H9 (cell line): ENCODE data around the gene ZNF407. TPM values are rescaled to one million over a fixed set of nuclear protein-coding genes. Genes with fewer than 3 reads are reported as not detected.
A peak's percentile ranks its signal among the peaks of the same experiment; 100 is the strongest.

ENCODE experiments used
- DNase-seq: peaks from one replicate; pipeline ENCODE4 v3.0.0-alpha.2; 2017
- H2AFZ ChIP-seq: one replicate; pipeline ENCODE4 v1.6.1; 2013; ENCODE audit warnings: mild to moderate bottlenecking, low read length, control low read depth, moderate library complexity
- H2AK5ac ChIP-seq: 2 replicates; pipeline ENCODE4 v1.6.1; 2013; ENCODE audit warnings: low read length, control low read depth, mixed read lengths; ENCODE audit not compliant: insufficient read length
- H2BK120ac ChIP-seq: one replicate; pipeline ENCODE4 v1.6.1; 2013; ENCODE audit warnings: low read depth, mild to moderate bottlenecking, low read length, control low read depth, inconsistent platforms; ENCODE audit not compliant: poor library complexity, severe bottlenecking
- H2BK12ac ChIP-seq: 2 replicates; pipeline ENCODE4 v1.6.1; 2013; ENCODE audit warnings: low read length, control low read depth, mixed read lengths, low read depth; ENCODE audit not compliant: insufficient read length
- H2BK15ac ChIP-seq: 2 replicates; pipeline ENCODE4 v1.6.1; 2013; ENCODE audit warnings: low read depth, low read length, control low read depth
- H2BK20ac ChIP-seq: one replicate; pipeline ENCODE4 v1.6.1; 2013; ENCODE audit warnings: low read depth, mild to moderate bottlenecking, low read length, control low read depth, inconsistent platforms; ENCODE audit not compliant: poor library complexity, severe bottlenecking
- H2BK5ac ChIP-seq: 2 replicates; pipeline ENCODE4 v1.6.1; 2013; ENCODE audit warnings: low read length, control low read depth, mixed read lengths; ENCODE audit not compliant: insufficient read length
- H3K14ac ChIP-seq: 2 replicates; pipeline ENCODE4 v1.6.1; 2013; ENCODE audit warnings: low read length, control low read depth; ENCODE audit not compliant: insufficient read depth
- H3K18ac ChIP-seq: 2 replicates; pipeline ENCODE4 v1.6.1; 2013; ENCODE audit warnings: low read depth, mild to moderate bottlenecking, mixed read lengths, low read length, control low read depth; ENCODE audit not compliant: insufficient read length
- H3K23ac ChIP-seq: 2 replicates; pipeline ENCODE4 v1.6.1; 2013; ENCODE audit warnings: low read length, control low read depth, mixed read lengths, low read depth; ENCODE audit not compliant: insufficient read length
- H3K23me2 ChIP-seq: 2 replicates; pipeline ENCODE4 v1.6.1; 2013; ENCODE audit warnings: low read depth, mild to moderate bottlenecking, mixed read lengths, low read length, control low read depth; ENCODE audit not compliant: insufficient read length, poor library complexity, severe bottlenecking
- H3K27ac ChIP-seq: 2 replicates; pipeline ENCODE4 v1.5.1; 2013; ENCODE audit warnings: low read length, control low read depth, mixed read lengths, low read depth; ENCODE audit not compliant: insufficient read length
- H3K27me3 ChIP-seq: 2 replicates; pipeline ENCODE4 v1.6.1; 2013; ENCODE audit warnings: low read length, control low read depth, inconsistent platforms; ENCODE audit not compliant: insufficient read depth
- H3K4ac ChIP-seq: 2 replicates; pipeline ENCODE4 v1.6.1; 2013; ENCODE audit warnings: low read depth, mild to moderate bottlenecking, control low read depth, inconsistent platforms, low read length, moderate library complexity
- H3K4me1 ChIP-seq: 2 replicates; pipeline ENCODE4 v1.6.1; 2013; ENCODE audit warnings: low read length, control low read depth, inconsistent platforms; ENCODE audit not compliant: insufficient read depth
- H3K4me2 ChIP-seq: 2 replicates; pipeline ENCODE4 v1.6.1; 2013; ENCODE audit warnings: low read length, control low read depth, mixed read lengths; ENCODE audit not compliant: insufficient read length, insufficient read depth
- H3K56ac ChIP-seq: 2 replicates; pipeline ENCODE4 v1.6.1; 2013; ENCODE audit warnings: low read depth, mild to moderate bottlenecking, mixed read lengths, low read length, control low read depth; ENCODE audit not compliant: insufficient read length
- H3K79me1 ChIP-seq: 2 replicates; pipeline ENCODE4 v1.6.1; 2013; ENCODE audit warnings: low read depth, mild to moderate bottlenecking, moderate library complexity, low read length, control low read depth, inconsistent platforms; ENCODE audit not compliant: insufficient read depth, poor library complexity, severe bottlenecking
- H3K79me2 ChIP-seq: 2 replicates; pipeline ENCODE4 v1.6.1; 2013; ENCODE audit warnings: low read length, control low read depth, inconsistent platforms; ENCODE audit not compliant: insufficient read depth
- H3K9ac ChIP-seq: 2 replicates; pipeline ENCODE4 v1.6.1; 2013; ENCODE audit warnings: low read length, control low read depth, mixed read lengths; ENCODE audit not compliant: insufficient read length; ENCODE audit errors: extremely low read depth
- H3K9me3 ChIP-seq: one replicate; pipeline ENCODE4 v1.6.1; 2013; ENCODE audit warnings: low read depth, low read length, inconsistent platforms; ENCODE audit not compliant: control insufficient read depth
- H3T11ph ChIP-seq: one replicate; pipeline ENCODE4 v1.6.1; 2013; ENCODE audit warnings: mild to moderate bottlenecking, low read length, control low read depth, inconsistent platforms
- H4K20me1 ChIP-seq: one replicate; pipeline ENCODE4 v1.6.1; 2013; ENCODE audit not compliant: control insufficient read depth, insufficient read length, insufficient read depth
- H4K5ac ChIP-seq: 2 replicates; pipeline ENCODE4 v1.6.1; 2013; ENCODE audit warnings: low read depth, mild to moderate bottlenecking, mixed read lengths, low read length, control low read depth; ENCODE audit not compliant: insufficient read length
- H4K8ac ChIP-seq: replicated peaks from 2 replicates; pipeline ENCODE4 v1.6.1; 2013; ENCODE audit warnings: low read length, control low read depth, mixed read lengths, low read depth; ENCODE audit not compliant: insufficient read length
- H4K91ac ChIP-seq: 2 replicates; pipeline ENCODE4 v1.6.1; 2013; ENCODE audit warnings: low read depth, mild to moderate bottlenecking, moderate library complexity, mixed read lengths, low read length, control low read depth; ENCODE audit not compliant: insufficient read length
- H3K27ac Mint-ChIP-seq, 3 experiments: 2 replicates in 2 of 3; 3 replicates in 1 of 3; pipeline ENCODE4 v1.8.0; 2020 to 2021; ENCODE audit warnings: mixed read lengths in 3 of 3, mild to moderate bottlenecking in 1 of 3, moderate library complexity in 1 of 3
- H3K27me3 Mint-ChIP-seq: 2 replicates; pipeline ENCODE4 v1.8.0; 2021; ENCODE audit warnings: low read depth, mild to moderate bottlenecking, moderate library complexity, mixed read lengths
- H3K36me3 Mint-ChIP-seq, 3 experiments: 2 replicates in 2 of 3; 3 replicates in 1 of 3; pipeline ENCODE4 v1.8.0; 2020 to 2021; ENCODE audit warnings: low read depth in 3 of 3, mixed read lengths in 3 of 3; ENCODE audit not compliant: insufficient read depth in 1 of 3
- H3K4me1 Mint-ChIP-seq, 2 experiments: 2 replicates each; pipeline ENCODE4 v1.8.0; 2020; ENCODE audit warnings: mixed read lengths in 2 of 2
- H3K4me3 Mint-ChIP-seq, 2 experiments: 2 replicates in 1 of 2; 3 replicates in 1 of 2; pipeline ENCODE4 v1.8.0; 2020 to 2021; ENCODE audit warnings: mild to moderate bottlenecking in 2 of 2, mixed read lengths in 2 of 2, moderate library complexity in 1 of 2
- H3K9me3 Mint-ChIP-seq, 2 experiments: 2 replicates in 1 of 2; 3 replicates in 1 of 2; pipeline ENCODE4 v1.8.0; 2020; ENCODE audit warnings: mild to moderate bottlenecking in 2 of 2, mixed read lengths in 2 of 2, moderate library complexity in 1 of 2
- WGBS: extraction: QIAGEN DNeasy Blood & Tissue Kit; methylation state at CpG from one replicate; pipeline ENCODE4 v1.1.7; 2013; ENCODE audit warnings: missing lambda C conversion rate, low lambda C conversion rate, mixed read lengths; ENCODE audit not compliant: insufficient read length; ENCODE audit errors: extremely low coverage; 5-methylcytosine and 5-hydroxymethylcytosine counted together
- total RNA-seq: library from RNA; stranded (reverse); gene quantifications from 2 replicates; pipeline ENCODE4 v1.2.1, GENCODE V29; 2021
- TF ChIP-seq, protein P1 (sequence below): fragments of 200-600 bp; sonication (generic); conservative IDR thresholded peaks from 3 replicates; pipeline ENCODE4 v1.8.0; 2021; ENCODE audit warnings: antibody characterized with exemption, mild to moderate bottlenecking

ZNF407 gene
- total RNA-seq, 1 experiment from 2014 or later, result 8.7 TPM

DNA sequence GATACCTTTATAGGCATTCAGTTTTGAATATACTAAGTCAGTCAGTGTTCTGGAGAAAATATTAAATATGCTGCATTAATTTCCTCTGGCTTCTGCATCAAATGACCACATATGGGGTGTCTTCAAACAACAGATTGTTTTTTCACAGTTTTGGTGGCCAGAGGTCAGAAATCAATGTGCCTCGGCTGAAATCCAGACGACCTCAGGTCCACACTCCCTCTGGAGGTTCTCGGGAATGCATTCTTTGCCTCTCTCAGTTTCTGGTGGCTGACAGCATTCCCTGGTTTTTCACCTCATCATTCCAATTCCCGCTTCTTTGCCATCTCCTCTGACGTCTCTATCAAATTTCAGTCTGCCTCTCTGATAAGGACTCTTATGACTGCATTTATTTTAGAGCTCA lies 142.3 kb downstream of the ZNF407 start:
- TF ChIP-seq, protein P1, sequence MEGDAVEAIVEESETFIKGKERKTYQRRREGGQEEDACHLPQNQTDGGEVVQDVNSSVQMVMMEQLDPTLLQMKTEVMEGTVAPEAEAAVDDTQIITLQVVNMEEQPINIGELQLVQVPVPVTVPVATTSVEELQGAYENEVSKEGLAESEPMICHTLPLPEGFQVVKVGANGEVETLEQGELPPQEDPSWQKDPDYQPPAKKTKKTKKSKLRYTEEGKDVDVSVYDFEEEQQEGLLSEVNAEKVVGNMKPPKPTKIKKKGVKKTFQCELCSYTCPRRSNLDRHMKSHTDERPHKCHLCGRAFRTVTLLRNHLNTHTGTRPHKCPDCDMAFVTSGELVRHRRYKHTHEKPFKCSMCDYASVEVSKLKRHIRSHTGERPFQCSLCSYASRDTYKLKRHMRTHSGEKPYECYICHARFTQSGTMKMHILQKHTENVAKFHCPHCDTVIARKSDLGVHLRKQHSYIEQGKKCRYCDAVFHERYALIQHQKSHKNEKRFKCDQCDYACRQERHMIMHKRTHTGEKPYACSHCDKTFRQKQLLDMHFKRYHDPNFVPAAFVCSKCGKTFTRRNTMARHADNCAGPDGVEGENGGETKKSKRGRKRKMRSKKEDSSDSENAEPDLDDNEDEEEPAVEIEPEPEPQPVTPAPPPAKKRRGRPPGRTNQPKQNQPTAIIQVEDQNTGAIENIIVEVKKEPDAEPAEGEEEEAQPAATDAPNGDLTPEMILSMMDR, result no peak
- Histone ChIP-seq H3K4ac (no peak overlapping the region), H3K9me3 (no peaks in the 10 kb centered on the region), H2AFZ (no peak overlapping the region), H2BK5ac (no peak overlapping the region), H3K79me2 (no peaks in the 10 kb centered on the region), H3K23ac (no peak overlapping the region), H2AK5ac (no peak overlapping the region), H3K9ac (no peak overlapping the region), H2BK12ac (no peak overlapping the region), H4K5ac (no peak overlapping the region), H3K4me1 (peaks cover 2% of the 10 kb centered on the region; the same call in 1 of the 2 replicates), H3K18ac (no peak overlapping the region), H4K8ac (no peak overlapping the region), H3K14ac (no peak overlapping the region), H4K20me1 (no peaks in the 10 kb centered on the region), H3K4me2 (no peak overlapping the region), H2BK20ac (no peak overlapping the region), H3K56ac (no peak overlapping the region), H2BK15ac (no peak overlapping the region), H3K23me2 (no peaks in the 10 kb centered on the region), H3K79me1 (no peaks in the 10 kb centered on the region), H2BK120ac (no peak overlapping the region), H3T11ph (no peak overlapping the region), H3K27me3 (no peaks in the 10 kb centered on the region), H4K91ac (no peak overlapping the region), H3K27ac (no peak overlapping the region)
- WGBS, result no CpG with 5 or more reads among the region's 5 CpGs
- Mint-ChIP-seq H3K4me1 (peaks cover 6 to 9% of the 10 kb centered on the region in 2 experiments; a peak in 2 of 4 replicates), H3K4me3 (no peak overlapping the region), H3K9me3 (no peaks in the 10 kb centered on the region; a peak in 1 of 5 replicates), H3K36me3 (no peaks in the 10 kb centered on the region), H3K27ac (peak overlapping the region in 1 of 3 experiments; percentile 68; a peak in 1 of 7 replicates), H3K27me3 (no peaks in the 10 kb centered on the region)
- DNase-seq, result no peak
